Left kidney (tissue), 2 donors: Measurements from ENCODE around the gene DOK7. TPM values are rescaled to one million over a fixed set of nuclear protein-coding genes. Genes with fewer than 3 reads are reported as not detected.
"Not testable (repeated sequence)": the region's sequence is repeated elsewhere in the genome, so short reads cannot be mapped to it uniquely, and the experiment has no call there.

ENCODE experiments used
- DNase-seq: peaks from one replicate; pipeline ENCODE4 v3.0.0-alpha.2; 2013
- polyA plus RNA-seq: library from polyadenylated mRNA; unstranded; fragments of 120-200 nt; gene quantifications from one replicate; pipeline ENCODE4 v1.2.1, GENCODE V29; 2013; ENCODE audit not compliant: insufficient read length

The DOK7 gene
- polyA plus RNA-seq, 1 donor = 1.5 TPM

GRCh38 chr4:3502941-3503936 is 40.1 kb downstream of the DOK7 start:
- no peak for DNase-seq

- no peak for DNase-seq
These were observed 42.1 kb downstream of the DOK7 start for GRCh38 chr4:3505231-3505630.

GRCh38 chr4:3508542-3508941 is 45.4 kb downstream of the DOK7 start:
- no peak for DNase-seq

GRCh38 chr4:3510481-3510880 is 47.4 kb downstream of the DOK7 start:
- DNase-seq = no peak

GRCh38 chr4:3511187-3511586 is 48.1 kb downstream of the DOK7 start:
- no peak for DNase-seq

GRCh38 chr4:3511601-3512000 is 48.5 kb downstream of the DOK7 start:
- not testable (repeated sequence) for DNase-seq

- DNase-seq = no peak
These were observed 49.2 kb downstream of the DOK7 start for GRCh38 chr4:3512279-3512678.

- DNase-seq = no peak
These were observed 49.6 kb downstream of the DOK7 start for GRCh38 chr4:3512719-3513118.

- DNase-seq = no peak
These were observed 50.7 kb downstream of the DOK7 start for GRCh38 chr4:3513807-3514206.

GRCh38 chr4:3514221-3514780 is 51.2 kb downstream of the DOK7 start:
- no peak for DNase-seq

GRCh38 chr4:3514806-3515501 is 51.8 kb downstream of the DOK7 start:
- DNase-seq = no peak

- DNase-seq = no peak
These were observed 52.5 kb downstream of the DOK7 start for GRCh38 chr4:3515646-3516045.

GRCh38 chr4:3516061-3516835 is 53.1 kb downstream of the DOK7 start:
- no peak for DNase-seq

GRCh38 chr4:3516836-3517730 is 54.0 kb downstream of the DOK7 start:
- DNase-seq = no peak

GRCh38 chr4:3517731-3518510 is 54.8 kb downstream of the DOK7 start:
- no peak for DNase-seq

- DNase-seq = no peak
These were observed 55.4 kb downstream of the DOK7 start for GRCh38 chr4:3518511-3518880.

- DNase-seq = no peak
These were observed 55.8 kb downstream of the DOK7 start for GRCh38 chr4:3518941-3519340.

GRCh38 chr4:3519468-3520264 is 56.6 kb downstream of the DOK7 start:
- DNase-seq = no peak

GRCh38 chr4:3520276-3520675 is 57.2 kb downstream of the DOK7 start:
- DNase-seq = no peak
